HepG2 (cell line): ENCODE measurements around the gene RAB1B. TPM values are rescaled to one million over a fixed set of nuclear protein-coding genes. Genes with fewer than 3 reads are reported as not detected.
A peak's percentile ranks its signal among the peaks of the same experiment; 100 is the strongest.

Source experiments
- AHR ChIP-seq: IDR thresholded peaks from 2 replicates; pipeline ENCODE4 v1.6.1; 2018; ENCODE audit warnings: missing genetic modification reagents, missing compliant biosample characterization
- CENPX ChIP-seq: sonication (generic); formaldehyde crosslinking; IDR thresholded peaks from 2 replicates; pipeline ENCODE4 v1.9.0; 2021; ENCODE audit warnings: mild to moderate bottlenecking, missing genetic modification reagents, moderate library complexity
- DR1 ChIP-seq: sonication (generic); formaldehyde crosslinking; IDR thresholded peaks from 2 replicates; pipeline ENCODE4 v1.8.0; 2021; ENCODE audit warnings: mild to moderate bottlenecking, missing genetic modification reagents, inconsistent platforms
- JUND ChIP-seq: sonication (generic); formaldehyde crosslinking; IDR thresholded peaks from 2 replicates; pipeline ENCODE4 v1.8.0; 2022; ENCODE audit warnings: mild to moderate bottlenecking, missing genetic modification reagents
- KLF12 ChIP-seq: sonication (generic); formaldehyde crosslinking; IDR thresholded peaks from 2 replicates; pipeline ENCODE4 v1.4.0; 2020; ENCODE audit warnings: missing genetic modification reagents, borderline replicate concordance
- SOX5 ChIP-seq: IDR thresholded peaks from 2 replicates; pipeline ENCODE4 v1.6.1; 2016; ENCODE audit warnings: borderline replicate concordance
- SRSF9 ChIP-seq: fragments of 200-400 bp; formaldehyde crosslinking; IDR thresholded peaks from 2 replicates; pipeline ENCODE4 v1.6.1; 2018; ENCODE audit warnings: borderline replicate concordance, mild to moderate bottlenecking, low read depth, low read length; ENCODE audit not compliant: insufficient read depth, poor library complexity, severe bottlenecking
- TAF15 ChIP-seq: fragments of 200-400 bp; formaldehyde crosslinking; IDR thresholded peaks from one replicate; pipeline ENCODE4 v1.6.1; 2018; ENCODE audit warnings: mild to moderate bottlenecking, low read depth, low read length; ENCODE audit not compliant: poor library complexity, severe bottlenecking
- TBX2 ChIP-seq: sonication (generic); formaldehyde crosslinking; IDR thresholded peaks from 2 replicates; pipeline ENCODE4 v1.5.0; 2020; ENCODE audit warnings: missing genetic modification reagents, mild to moderate bottlenecking, borderline replicate concordance
- TEAD3 ChIP-seq: optimal IDR thresholded peaks from 2 replicates; pipeline ENCODE3; 2016; ENCODE audit warnings: borderline replicate concordance
- TMF1 ChIP-seq: sonication (generic); formaldehyde crosslinking; IDR thresholded peaks from 2 replicates; pipeline ENCODE4 v1.8.1; 2022; ENCODE audit warnings: low read depth, missing genetic modification reagents
- YEATS2 ChIP-seq: sonication (generic); formaldehyde crosslinking; IDR thresholded peaks from 2 replicates; pipeline ENCODE4 v1.4.0; 2020; ENCODE audit warnings: missing genetic modification reagents, borderline replicate concordance
- ZBTB1 ChIP-seq: sonication (generic); formaldehyde crosslinking; IDR thresholded peaks from 2 replicates; pipeline ENCODE4 v1.4.0; 2020; ENCODE audit warnings: missing genetic modification reagents, borderline replicate concordance
- ZNF12 ChIP-seq: sonication (generic); formaldehyde crosslinking; IDR thresholded peaks from 2 replicates; pipeline ENCODE4 v1.5.0; 2020; ENCODE audit warnings: missing genetic modification reagents
- ZNF572 ChIP-seq: sonication (generic); formaldehyde crosslinking; IDR thresholded peaks from 2 replicates; pipeline ENCODE4 v1.5.1; 2020; ENCODE audit warnings: mild to moderate bottlenecking, missing genetic modification reagents
- ZNF589 ChIP-seq: sonication (generic); formaldehyde crosslinking; conservative IDR thresholded peaks from 2 replicates; pipeline ENCODE4 v1.8.0; 2022; ENCODE audit warnings: mild to moderate bottlenecking, moderate library complexity, missing genetic modification reagents
- ZNF629 ChIP-seq: sonication (generic); formaldehyde crosslinking; conservative IDR thresholded peaks from 2 replicates; pipeline ENCODE4 v1.5.0; 2020; ENCODE audit warnings: missing genetic modification reagents
- ZNF672 ChIP-seq: sonication (generic); formaldehyde crosslinking; IDR thresholded peaks from 2 replicates; pipeline ENCODE4 v1.8.1; 2022; ENCODE audit warnings: missing genetic modification reagents
- ZNF780A ChIP-seq: sonication (generic); formaldehyde crosslinking; IDR thresholded peaks from 2 replicates; pipeline ENCODE4 v1.8.0; 2022; ENCODE audit warnings: mild to moderate bottlenecking, missing genetic modification reagents, moderate library complexity
- ZNF816 ChIP-seq: sonication (generic); formaldehyde crosslinking; IDR thresholded peaks from 2 replicates; pipeline ENCODE4 v1.8.0; 2022; ENCODE audit warnings: missing genetic modification reagents, mild to moderate bottlenecking, borderline replicate concordance
- ZSCAN21 ChIP-seq: sonication (generic); formaldehyde crosslinking; IDR thresholded peaks from 2 replicates; pipeline ENCODE4 v1.8.0; 2022; ENCODE audit warnings: mild to moderate bottlenecking, missing genetic modification reagents, moderate library complexity, borderline replicate concordance
- polyA plus RNA-seq, 8 experiments: library from polyadenylated mRNA; depleted of rRNA in 3 of 8; stranded (reverse) in 7 of 8; unstranded in 1 of 8; fragments of >200 nt; fragmentation: Illumina TruSeq in 4 of 8; extraction: Trizol in 4 of 8; gene quantifications; 2 replicates each; pipeline versions ENCODE4 v1.2.1 to v1.2.3, GENCODE V29; 2011 to 2016; ENCODE audit warnings: low read depth in 4 of 8, missing spikeins in 1 of 8, mixed read lengths in 1 of 8; ENCODE audit not compliant: insufficient read depth in 1 of 8
- total RNA-seq, 5 experiments: library from RNA; depleted of rRNA; stranded (reverse); fragments of >200 nt; fragmentation: Illumina TruSeq; extraction: Trizol; gene quantifications; 2 replicates each; pipeline ENCODE4 v1.2.3, GENCODE V29; 2016; ENCODE audit warnings: low read depth in 1 of 5
- TF ChIP-seq, protein P1 (sequence below): sonication (generic); formaldehyde crosslinking; IDR thresholded peaks from 2 replicates; pipeline ENCODE4 v1.8.1; 2023; ENCODE audit warnings: missing genetic modification reagents, inconsistent platforms, borderline replicate concordance
- TF ChIP-seq, protein P2 (sequence below): IDR thresholded peaks from 2 replicates; pipeline ENCODE4 v1.6.1; 2016; ENCODE audit warnings: missing biosample characterization, missing genetic modification reagents, low read depth
- TF ChIP-seq, protein P3 (sequence below): sonication (generic); formaldehyde crosslinking; IDR thresholded peaks from 2 replicates; pipeline ENCODE4 v1.4.0; 2020; ENCODE audit warnings: mild to moderate bottlenecking, missing genetic modification reagents

Gene RAB1B
- total and polyA plus RNA-seq, 2 of the 13 experiments (the other 11 are each of a cell fraction or from before 2014, with no cell fraction given), result 77.9 to 87.9 TPM

DNA sequence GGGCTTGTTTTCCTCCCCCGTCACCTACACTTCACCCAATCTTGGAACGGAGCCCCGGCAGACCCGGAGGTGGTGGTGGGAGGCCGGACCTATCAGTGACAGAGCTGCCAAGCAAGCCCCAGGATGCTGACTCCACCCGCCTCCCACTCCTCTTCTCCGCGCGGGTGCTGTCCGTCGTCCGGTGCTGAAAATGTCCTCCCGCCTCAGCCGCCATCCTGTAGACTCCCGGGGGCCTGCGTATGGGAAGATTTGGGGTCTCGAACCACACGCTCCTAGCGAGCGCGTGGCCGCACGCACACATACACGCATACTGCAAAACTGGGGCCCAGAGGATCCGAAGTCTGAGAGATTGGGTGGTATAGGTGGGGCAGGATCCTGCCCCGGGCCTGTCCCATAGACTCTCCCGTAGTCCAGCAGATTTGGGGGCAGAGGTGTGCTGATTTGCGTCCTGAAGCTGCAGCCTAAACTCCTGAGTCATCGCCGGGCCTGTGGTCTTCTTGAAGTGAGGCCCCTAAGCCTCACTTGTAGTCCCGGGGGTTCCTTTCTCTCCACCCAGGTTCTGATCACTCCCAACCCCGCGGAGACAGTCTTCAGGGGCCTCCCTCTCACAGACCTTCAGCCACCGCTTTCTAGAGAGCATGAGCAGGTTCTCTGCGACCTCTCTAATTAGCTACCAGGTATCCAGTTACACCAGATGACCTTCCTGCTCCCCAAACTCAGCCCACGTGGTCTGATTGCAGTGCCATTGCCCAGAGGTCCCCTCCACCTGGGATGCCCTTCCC is 21.3 kb downstream of the RAB1B start (continued):
- TF ChIP-seq, protein P1, sequence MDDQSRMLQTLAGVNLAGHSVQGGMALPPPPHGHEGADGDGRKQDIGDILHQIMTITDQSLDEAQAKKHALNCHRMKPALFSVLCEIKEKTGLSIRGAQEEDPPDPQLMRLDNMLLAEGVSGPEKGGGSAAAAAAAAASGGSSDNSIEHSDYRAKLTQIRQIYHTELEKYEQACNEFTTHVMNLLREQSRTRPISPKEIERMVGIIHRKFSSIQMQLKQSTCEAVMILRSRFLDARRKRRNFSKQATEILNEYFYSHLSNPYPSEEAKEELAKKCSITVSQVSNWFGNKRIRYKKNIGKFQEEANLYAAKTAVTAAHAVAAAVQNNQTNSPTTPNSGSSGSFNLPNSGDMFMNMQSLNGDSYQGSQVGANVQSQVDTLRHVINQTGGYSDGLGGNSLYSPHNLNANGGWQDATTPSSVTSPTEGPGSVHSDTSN (CRISPR knock-in tag), result no peak
- TF ChIP-seq KLF12 (CRISPR knock-in tag), result no peak
- peak; percentile 92 for TF ChIP-seq ZNF589 (CRISPR knock-in tag)
- peak; percentile 11; the same call in 1 of the 2 replicates for TF ChIP-seq DR1
- TF ChIP-seq ZNF816 (CRISPR knock-in tag), result no peak
- TF ChIP-seq SRSF9, result no peak
- peak; percentile 75; the same call in 1 of the 2 replicates for TF ChIP-seq ZBTB1
- TF ChIP-seq ZSCAN21, result no peak
- no peak for TF ChIP-seq CENPX
- peak; percentile 71; the same call in 1 of the 2 replicates for TF ChIP-seq ZNF780A (CRISPR knock-in tag)
- TF ChIP-seq SOX5 (CRISPR knock-in tag), result no peak
- TF ChIP-seq ZNF629 (CRISPR knock-in tag), result no peak
- no peak for TF ChIP-seq TEAD3
- TF ChIP-seq, protein P2, sequence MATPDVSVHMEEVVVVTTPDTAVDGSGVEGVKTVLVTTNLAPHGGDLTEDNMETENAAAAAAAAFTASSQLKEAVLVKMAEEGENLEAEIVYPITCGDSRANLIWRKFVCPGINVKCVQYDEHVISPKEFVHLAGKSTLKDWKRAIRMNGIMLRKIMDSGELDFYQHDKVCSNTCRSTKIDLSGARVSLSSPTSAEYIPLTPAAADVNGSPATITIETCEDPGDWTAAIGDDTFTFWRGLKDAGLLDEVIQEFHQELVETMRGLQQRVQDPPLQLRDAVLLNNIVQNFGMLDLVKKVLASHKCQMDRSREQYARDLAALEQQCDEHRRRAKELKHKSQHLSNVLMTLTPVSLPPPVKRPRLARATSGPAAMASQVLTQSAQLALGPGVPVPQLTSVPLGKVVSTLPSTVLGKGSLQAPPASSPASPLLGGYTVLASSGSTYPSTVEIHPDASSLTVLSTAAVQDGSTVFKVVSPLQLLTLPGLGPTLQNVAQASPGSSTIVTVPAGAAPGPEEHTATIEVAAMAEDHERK, result no peak
- TF ChIP-seq, protein P3, sequence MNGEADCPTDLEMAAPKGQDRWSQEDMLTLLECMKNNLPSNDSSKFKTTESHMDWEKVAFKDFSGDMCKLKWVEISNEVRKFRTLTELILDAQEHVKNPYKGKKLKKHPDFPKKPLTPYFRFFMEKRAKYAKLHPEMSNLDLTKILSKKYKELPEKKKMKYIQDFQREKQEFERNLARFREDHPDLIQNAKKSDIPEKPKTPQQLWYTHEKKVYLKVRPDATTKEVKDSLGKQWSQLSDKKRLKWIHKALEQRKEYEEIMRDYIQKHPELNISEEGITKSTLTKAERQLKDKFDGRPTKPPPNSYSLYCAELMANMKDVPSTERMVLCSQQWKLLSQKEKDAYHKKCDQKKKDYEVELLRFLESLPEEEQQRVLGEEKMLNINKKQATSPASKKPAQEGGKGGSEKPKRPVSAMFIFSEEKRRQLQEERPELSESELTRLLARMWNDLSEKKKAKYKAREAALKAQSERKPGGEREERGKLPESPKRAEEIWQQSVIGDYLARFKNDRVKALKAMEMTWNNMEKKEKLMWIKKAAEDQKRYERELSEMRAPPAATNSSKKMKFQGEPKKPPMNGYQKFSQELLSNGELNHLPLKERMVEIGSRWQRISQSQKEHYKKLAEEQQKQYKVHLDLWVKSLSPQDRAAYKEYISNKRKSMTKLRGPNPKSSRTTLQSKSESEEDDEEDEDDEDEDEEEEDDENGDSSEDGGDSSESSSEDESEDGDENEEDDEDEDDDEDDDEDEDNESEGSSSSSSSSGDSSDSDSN (CRISPR knock-in tag), result peak; percentile 63; the same call in 1 of the 2 replicates
- no peak for TF ChIP-seq ZNF672
- no peak; the same call in 1 of the 2 replicates for TF ChIP-seq TBX2 (CRISPR knock-in tag)
- TF ChIP-seq JUND, result no peak
- TF ChIP-seq TAF15, result no peak
- peak; percentile 81 for TF ChIP-seq ZNF12 (CRISPR knock-in tag)
- no peak for TF ChIP-seq YEATS2
- peak; percentile 84; the same call in 1 of the 2 replicates for TF ChIP-seq TMF1 (CRISPR knock-in tag)
- TF ChIP-seq AHR (CRISPR knock-in tag), result peak; percentile 59; the same call in 1 of the 2 replicates
- peak; percentile 62; the same call in 1 of the 2 replicates for TF ChIP-seq ZNF572 (CRISPR knock-in tag)
